ENCODE measurements around the gene ZWILCH.
"Not testable (repeated sequence)": the region's sequence is repeated elsewhere in the genome, so short reads cannot be mapped to it uniquely, and the experiment has no call there.

ZWILCH gene

GRCh38 chr15:66586155-66586976 is 81.2 kb downstream of the ZWILCH start:
- DNase-seq, result no peak

- DNase-seq, result no peak
These were observed 81.9 kb downstream of the ZWILCH start for GRCh38 chr15:66587020-66587419.

DNA sequence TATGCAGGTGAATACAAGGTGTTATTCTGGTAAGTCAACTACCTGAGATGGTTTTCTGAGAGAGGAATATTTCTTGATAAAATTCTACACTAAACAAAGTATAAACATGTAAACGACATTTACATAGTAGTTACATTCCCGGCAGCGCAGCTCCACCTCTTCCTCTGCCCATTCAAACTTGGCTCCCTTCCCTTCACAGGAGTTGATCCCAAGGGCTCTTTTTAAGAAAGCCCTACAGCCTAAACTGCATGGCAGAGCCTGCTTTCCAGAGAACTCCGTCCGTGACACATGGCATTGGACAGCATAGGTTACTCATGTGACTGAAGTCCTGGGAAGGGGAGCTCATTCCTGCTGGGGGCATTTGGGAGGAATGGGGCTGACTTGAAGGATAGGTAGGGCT is 82.6 kb downstream of the ZWILCH start:
- no peak for DNase-seq

DNA sequence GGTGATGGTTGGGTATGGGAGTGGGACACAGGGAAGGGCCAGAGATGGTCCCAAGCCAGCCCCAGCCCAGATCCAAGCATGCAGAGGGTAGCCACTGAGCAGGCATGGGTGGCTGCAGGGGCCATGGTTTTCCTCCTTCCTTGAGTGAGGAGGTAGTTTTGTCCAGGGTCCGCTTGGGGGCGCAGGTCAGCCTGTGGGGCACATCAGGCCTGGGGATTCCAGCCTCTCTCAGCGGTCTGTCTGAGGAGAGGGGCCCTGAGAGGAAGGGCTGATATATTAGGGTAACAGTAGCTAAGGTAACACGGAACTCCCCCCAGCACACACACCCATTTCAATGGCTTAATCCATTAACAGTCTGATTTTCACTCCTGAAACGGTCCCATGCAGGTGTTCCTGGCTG is 83.4 kb downstream of the ZWILCH start:
- DNase-seq, result no peak

- DNase-seq, result no peak
These were observed 83.8 kb downstream of the ZWILCH start for GRCh38 chr15:66588971-66589370.

GRCh38 chr15:66589429-66589828 is 84.3 kb downstream of the ZWILCH start:
- DNase-seq, result not testable (repeated sequence)

- no peak for DNase-seq
These were observed 85.3 kb downstream of the ZWILCH start for GRCh38 chr15:66590435-66590834.

- no peak for DNase-seq
These were observed 86.3 kb downstream of the ZWILCH start for GRCh38 chr15:66591322-66591862.

DNA sequence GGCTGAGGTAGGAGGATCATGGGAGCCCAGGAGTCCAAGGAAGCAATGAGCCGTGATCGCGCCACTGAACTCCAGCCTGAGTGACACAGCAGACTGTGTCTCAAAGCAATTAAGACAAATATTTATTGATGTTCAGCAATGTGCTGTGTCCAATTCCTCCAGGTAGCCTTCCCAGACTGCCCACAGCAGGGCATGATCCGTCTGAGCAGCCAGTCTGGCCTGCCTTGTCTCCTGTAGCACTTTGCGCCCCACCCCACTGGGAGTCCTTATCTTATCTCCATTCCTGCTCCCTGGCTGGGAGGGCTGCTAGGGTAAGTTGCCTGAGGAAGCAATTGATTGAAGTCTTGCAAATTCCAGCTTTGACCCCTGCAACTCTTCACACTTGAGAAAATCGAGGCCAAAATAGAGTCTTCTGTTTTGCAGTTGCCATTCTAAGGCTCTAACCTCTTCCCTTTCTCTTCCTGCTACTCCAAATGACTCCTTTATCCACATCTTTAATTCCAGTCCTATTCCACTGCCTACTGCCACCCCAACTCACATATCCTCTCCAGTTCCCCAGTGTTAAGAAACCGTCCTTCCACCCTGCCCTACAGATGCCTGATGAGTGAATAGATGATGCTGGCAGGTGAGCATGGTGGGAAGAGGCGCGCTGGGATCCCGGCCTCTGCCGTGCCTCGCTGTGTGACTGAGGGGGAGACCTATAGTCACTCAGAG is 87.5 kb downstream of the ZWILCH start:
- no peak for DNase-seq

- DNase-seq, result no peak
These were observed 88.2 kb downstream of the ZWILCH start for GRCh38 chr15:66593219-66593780.

GRCh38 chr15:66594344-66594743 is 89.2 kb downstream of the ZWILCH start:
- no peak for DNase-seq

GRCh38 chr15:66594836-66595235 is 89.7 kb downstream of the ZWILCH start:
- no peak for DNase-seq

DNA sequence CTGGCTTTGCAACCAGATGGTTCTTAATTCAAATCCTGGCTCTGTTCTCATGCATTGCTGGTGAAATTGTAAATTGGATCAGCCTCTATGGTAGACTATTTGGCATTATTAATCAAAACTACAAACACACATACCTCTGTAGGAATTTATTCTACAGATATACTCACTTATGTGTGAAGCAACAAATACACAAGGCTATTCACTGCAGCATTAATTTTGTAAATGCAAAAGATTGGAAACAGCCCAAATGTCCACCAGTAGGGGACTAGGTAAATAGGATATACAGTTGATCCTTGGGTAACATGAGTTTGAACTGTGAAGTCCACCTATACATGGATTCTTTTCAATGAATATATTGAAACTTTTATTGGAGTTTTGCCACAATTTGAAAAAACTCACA is 90.2 kb downstream of the ZWILCH start:
- no peak for DNase-seq

- DNase-seq, result no peak
These were observed 90.9 kb downstream of the ZWILCH start for GRCh38 chr15:66595931-66596545.

DNA sequence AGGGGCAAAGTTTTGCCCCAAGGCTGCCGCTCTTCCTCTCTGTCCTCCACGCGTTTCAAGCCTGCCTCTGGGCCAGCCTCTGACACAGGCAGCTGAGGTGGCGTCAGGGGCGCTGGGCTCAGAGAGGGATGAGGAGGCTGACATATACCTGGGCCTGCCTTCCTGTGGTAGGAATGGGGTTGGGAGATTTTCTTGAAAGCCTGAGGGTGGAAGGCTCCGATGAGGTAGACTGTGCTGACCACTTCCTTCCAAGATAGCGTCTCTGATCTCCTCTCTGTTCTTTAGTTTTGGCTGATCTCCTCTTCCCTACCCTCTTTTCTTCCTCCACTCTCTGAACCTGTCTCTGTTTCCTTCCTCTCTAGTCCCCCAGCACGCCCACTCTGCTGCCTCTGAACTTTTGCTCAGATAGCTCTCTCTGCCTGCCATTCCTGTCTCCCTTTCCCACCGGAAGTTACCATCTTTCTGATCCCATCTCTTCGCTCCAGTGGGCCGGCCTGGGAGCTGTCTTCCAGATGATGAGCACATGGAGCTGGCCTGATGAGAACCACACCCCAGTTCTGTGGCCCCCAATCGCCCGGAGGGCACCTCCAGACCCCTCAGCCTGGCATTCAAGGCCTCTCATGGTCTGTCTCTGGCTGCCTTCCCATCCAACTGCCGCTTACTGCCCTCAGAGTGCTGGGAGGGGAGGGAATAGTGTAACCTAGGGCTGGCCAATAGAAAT is 93.1 kb downstream of the ZWILCH start:
- DNase-seq, result no peak

All from T-helper 1 cell (primary cell).